Stimulated activated naive CD8-positive, alpha-beta T cell treated with anti-CD3 and anti-CD28 coated beads, Interleukin-15, Interleukin-2, amounts not matched to agents 100 ng/mL and 50 ng/mL, for 24 hours (primary cell): ENCODE measurements around the gene ZBTB22.
"Not testable (repeated sequence)": the region's sequence is repeated elsewhere in the genome, so short reads cannot be mapped to it uniquely, and the experiment has no call there.

ENCODE experiments used
- H3K27ac Mint-ChIP-seq: one replicate; pipeline ENCODE4 v1.8.0; 2021; ENCODE audit warnings: mild to moderate bottlenecking, mixed read lengths
- H3K27me3 Mint-ChIP-seq: one replicate; pipeline ENCODE4 v1.8.0; 2021; ENCODE audit warnings: mixed read lengths
- H3K36me3 Mint-ChIP-seq: one replicate; pipeline ENCODE4 v1.8.0; 2021; ENCODE audit warnings: low read depth, mixed read lengths
- H3K4me1 Mint-ChIP-seq: one replicate; pipeline ENCODE4 v1.8.0; 2021; ENCODE audit warnings: low read depth, mixed read lengths
- H3K4me3 Mint-ChIP-seq: one replicate; pipeline ENCODE4 v1.8.0; 2021; ENCODE audit warnings: mild to moderate bottlenecking, mixed read lengths
- H3K9me3 Mint-ChIP-seq: one replicate; pipeline ENCODE4 v1.8.0; 2021; ENCODE audit warnings: mixed read lengths

The ZBTB22 gene

DNA sequence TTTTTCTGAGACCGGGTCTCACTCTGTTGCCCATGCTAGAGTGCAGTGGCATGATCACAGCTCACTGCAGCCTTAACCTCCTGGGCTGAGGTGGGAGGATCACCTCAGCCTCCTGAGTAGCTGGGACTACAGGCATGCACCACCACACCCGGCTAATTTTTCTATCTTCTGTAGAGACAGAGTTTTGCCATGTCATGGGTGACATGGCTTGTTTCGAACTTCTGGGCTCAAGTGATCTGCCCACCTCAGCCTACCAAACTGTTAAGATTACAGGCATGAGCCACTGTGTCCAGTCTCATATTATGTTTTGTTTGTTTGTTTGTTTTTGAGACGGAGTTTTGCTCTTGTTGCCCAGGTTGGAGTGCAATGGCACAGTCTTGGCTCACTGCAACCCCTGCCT, 32.3 kb downstream of the ZBTB22 start:
- not testable (repeated sequence) for H3K27ac Mint-ChIP-seq, H3K4me3 Mint-ChIP-seq, H3K9me3 Mint-ChIP-seq, H3K27me3 Mint-ChIP-seq
- Mint-ChIP-seq H3K36me3 (peaks cover 57% of the 10 kb centered on the region), H3K4me1 (peaks cover 37% of the 10 kb centered on the region)

DNA sequence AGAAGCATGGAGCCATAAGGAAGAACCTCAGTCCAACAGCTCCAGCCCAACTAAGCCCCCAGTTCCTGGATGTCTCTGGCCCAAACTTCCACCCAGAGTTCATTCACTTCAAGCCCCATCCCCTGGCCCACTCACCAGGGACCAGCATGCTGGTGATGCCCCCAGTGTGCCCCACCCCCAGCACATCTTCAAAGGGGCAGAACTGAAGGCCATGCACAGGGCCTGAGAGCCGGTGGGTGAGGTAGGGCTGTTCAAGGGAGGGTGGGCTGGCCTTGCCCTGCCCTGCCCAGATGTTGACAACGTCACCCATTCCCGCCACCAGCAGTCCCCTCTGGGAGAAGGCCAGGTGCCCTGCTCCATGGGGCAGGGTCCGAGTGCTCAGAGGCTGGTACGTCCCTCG, 37.0 kb downstream of the ZBTB22 start:
- Mint-ChIP-seq H3K36me3 (peaks cover 44% of the 10 kb centered on the region), H3K4me3 (no peak overlapping the region)

DNA sequence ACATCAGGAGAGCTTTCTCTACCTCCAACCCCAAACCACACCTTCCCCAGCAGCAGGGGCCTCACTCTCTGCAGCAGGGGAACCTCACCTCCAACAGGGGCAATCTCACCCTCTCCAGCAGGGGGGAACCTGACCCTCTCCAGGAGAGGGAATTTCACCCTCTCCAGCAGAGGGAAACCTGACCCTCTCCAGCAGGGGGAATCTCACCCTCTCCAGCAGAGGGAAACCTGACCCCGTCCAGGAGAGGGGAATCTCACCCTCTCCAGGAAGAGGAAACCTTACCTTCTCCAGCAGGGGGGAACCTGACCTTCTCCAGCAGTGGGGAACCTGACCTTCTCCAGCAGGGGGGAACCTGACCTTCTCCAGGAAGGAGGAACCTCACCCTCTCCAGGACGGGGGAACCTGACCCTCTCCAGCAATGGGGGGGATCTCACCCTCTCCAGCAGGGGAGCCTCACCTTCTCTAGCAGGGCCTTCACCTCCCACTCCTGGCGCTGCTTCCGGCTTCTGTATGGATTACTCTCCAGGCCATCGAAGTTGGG, 37.5 kb downstream of the ZBTB22 start:
- Mint-ChIP-seq H3K4me3 (no peak overlapping the region), H3K36me3 (peaks cover 49% of the 10 kb centered on the region), H3K4me1 (peaks cover 33% of the 10 kb centered on the region), H3K9me3 (no peaks in the 10 kb centered on the region), H3K27ac (peak overlapping the region; percentile 58), H3K27me3 (no peaks in the 10 kb centered on the region)

More for the DNA sequence above, 37.0 kb downstream of the ZBTB22 start:
- H3K9me3 Mint-ChIP-seq = no peaks in the 10 kb centered on the region
- H3K27ac Mint-ChIP-seq = peak overlapping the region; percentile 58
- no peaks in the 10 kb centered on the region for H3K27me3 Mint-ChIP-seq
- H3K4me1 Mint-ChIP-seq = peaks cover 28% of the 10 kb centered on the region

DNA sequence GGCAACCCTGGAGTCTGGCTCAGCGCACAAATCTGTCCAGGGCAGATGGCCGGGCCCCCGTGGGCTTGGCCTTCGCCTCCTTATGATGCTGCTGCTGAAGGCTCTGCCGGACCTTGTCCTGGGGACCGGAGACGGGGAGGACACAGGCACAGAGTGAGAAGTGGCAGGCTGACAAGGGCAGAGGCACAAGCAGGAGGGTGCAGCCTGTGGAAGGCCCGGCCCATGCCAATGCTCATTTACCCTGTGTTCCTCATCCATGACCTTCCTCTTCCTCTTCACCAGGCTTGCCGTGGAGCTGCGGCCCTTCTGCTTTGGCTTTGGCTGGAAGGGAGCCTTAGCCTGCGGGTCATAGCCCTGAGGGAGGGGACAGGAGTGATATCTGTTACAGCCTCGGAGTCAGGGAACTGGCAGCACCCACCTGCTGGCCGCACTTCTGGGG, 38.3 kb downstream of the ZBTB22 start:
- Mint-ChIP-seq H3K9me3 (no peaks in the 10 kb centered on the region), H3K4me3 (no peak overlapping the region), H3K27me3 (no peaks in the 10 kb centered on the region), H3K36me3 (peaks cover 55% of the 10 kb centered on the region), H3K4me1 (peaks cover 41% of the 10 kb centered on the region), H3K27ac (peak overlapping the region; percentile 45)

DNA sequence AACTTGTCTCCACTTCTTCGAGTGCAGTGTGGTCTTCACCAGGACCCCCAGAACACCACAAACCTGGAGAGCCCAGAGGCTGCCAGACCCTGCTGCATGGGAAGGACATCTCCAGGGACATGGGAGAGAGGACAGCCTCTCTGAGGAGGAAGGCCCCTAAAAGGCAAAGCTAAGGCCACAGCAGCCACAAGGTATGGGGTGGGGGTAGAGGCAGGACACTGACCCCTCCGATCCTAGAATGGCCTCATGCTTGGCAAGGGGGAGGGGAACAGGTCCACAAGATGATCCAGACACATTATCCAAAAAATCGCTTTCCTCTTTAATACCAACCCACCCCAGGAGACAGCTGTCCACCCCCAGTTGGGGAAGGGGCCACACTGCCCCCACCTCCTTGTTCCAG, 38.7 kb downstream of the ZBTB22 start:
- Mint-ChIP-seq H3K9me3 (no peaks in the 10 kb centered on the region), H3K27ac (peak overlapping the region; percentile 45), H3K27me3 (no peaks in the 10 kb centered on the region), H3K36me3 (peaks cover 57% of the 10 kb centered on the region), H3K4me1 (peaks cover 43% of the 10 kb centered on the region), H3K4me3 (no peak overlapping the region)

DNA sequence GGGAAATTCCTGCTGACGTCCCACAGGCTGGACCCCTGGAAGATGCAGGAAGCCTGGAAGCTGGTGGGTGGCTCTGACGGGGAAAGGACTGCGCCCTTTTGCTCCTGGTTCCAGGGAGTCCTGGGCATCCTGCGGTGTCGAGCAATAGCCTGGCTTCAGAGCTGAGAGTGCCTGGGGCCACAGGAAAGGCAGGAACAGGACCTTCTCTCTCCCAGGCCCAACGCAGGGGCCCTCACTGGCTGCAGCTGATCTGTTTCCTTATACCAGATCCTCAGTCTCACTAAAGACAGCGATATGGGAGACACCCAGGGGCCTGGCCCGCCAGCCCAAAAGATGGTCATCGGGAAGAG, 39.2 kb downstream of the ZBTB22 start:
- peaks cover 60% of the 10 kb centered on the region for H3K36me3 Mint-ChIP-seq
- H3K27me3 Mint-ChIP-seq = no peaks in the 10 kb centered on the region
- no peaks in the 10 kb centered on the region for H3K9me3 Mint-ChIP-seq
- no peak overlapping the region for H3K4me3 Mint-ChIP-seq
- peak overlapping the region; percentile 36 for H3K27ac Mint-ChIP-seq
- H3K4me1 Mint-ChIP-seq = peaks cover 45% of the 10 kb centered on the region

DNA sequence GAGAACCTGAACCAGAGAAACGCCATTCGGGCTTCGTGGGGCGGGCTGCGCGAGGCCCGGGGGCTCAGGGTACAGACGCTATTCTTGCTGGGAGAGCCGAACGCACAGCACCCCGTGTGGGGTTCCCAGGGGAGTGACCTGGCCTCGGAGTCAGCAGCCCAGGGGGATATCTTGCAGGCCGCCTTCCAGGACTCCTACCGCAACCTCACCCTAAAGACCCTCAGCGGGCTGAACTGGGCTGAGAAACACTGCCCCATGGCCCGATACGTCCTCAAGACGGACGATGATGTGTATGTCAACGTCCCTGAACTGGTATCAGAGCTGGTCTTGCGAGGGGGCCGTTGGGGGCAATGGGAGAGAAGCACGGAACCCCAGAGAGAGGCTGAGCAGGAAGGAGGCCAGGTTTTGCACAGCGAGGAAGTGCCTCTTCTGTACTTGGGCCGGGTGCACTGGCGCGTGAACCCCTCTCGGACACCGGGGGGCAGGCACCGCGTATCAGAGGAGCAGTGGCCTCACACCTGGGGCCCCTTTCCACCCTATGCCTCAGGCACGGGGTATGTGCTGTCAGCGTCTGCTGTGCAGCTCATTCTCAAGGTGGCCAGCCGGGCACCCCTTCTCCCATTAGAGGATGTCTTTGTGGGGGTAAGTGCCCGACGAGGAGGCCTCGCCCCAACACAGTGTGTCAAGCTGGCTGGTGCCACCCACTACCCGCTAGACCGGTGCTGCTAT, 39.7 kb downstream of the ZBTB22 start:
- Mint-ChIP-seq H3K4me3 (peak overlapping the region; percentile 81), H3K36me3 (peaks cover 63% of the 10 kb centered on the region), H3K27ac (peak overlapping the region; percentile 86), H3K9me3 (no peaks in the 10 kb centered on the region), H3K27me3 (no peaks in the 10 kb centered on the region), H3K4me1 (peaks cover 51% of the 10 kb centered on the region)

DNA sequence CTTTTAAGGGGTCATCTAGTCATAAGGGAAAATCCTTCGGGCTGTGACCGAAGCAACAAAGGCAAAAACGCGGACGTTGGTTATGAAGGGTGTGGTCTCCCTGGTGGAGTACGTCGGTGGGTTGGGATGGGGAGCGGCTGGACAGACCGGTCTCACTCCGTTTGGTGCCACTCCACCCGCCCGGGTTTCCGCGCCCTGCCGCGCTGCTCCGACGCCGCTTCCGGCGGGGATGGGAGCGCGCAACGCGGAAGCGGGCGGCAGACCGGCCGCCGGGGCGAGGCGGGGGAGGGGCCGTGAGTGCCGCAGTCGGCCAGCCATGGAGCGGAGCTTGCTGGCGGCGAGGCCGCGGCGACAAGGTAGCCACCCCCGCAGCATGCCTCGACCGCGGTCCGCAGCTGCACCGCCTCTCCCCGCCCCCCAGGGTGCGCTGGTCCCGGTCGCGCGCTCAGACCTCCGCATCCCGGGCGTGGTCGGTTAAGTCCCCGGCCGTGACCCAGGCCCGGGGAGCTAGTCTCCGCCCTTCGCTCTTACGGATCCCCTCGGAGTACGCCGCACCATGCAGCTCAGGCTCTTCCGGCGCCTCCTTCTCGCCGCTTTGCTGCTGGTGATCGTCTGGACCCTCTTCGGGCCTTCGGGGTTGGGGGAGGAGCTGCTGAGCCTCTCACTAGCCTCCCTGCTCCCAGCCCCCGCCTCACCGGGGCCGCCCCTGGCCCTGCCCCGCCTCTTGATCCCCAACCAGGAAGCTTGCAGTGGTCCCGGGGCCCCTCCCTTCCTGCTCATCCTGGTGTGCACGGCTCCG, 40.5 kb downstream of the ZBTB22 start, which contains the start of gene B3GALT4:
Gene B3GALT4 (plus strand): TSS at position 260 of the 799 bp plus-strand sequence. CDS start 297 bp downstream, at position 557.
- Mint-ChIP-seq H3K27me3 (no peaks in the 10 kb centered on the region), H3K27ac (peak within 1 kb of the TSS; percentile 99), H3K4me3 (peak within 1 kb of the TSS; percentile 99), H3K4me1 (peaks cover 56% of the 10 kb centered on the region), H3K9me3 (no peaks in the 10 kb centered on the region), H3K36me3 (peaks cover 64% of the 10 kb centered on the region)

DNA sequence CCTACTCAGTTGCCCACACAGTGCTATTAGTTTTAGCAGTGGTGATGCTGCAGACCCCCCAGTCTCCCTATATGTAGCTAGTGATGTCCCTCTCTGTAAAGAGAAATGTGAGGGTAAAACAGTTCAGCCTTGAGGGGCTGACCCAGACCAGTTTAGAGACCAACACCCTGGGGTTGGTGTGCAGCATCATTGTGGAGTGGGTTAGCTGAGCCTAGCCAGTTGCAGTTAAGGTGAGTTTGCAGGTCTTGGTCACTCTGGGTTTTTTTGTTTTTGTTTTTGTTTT, 41.0 kb downstream of the ZBTB22 start:
- peak overlapping the region; percentile 99 for H3K27ac Mint-ChIP-seq
- H3K36me3 Mint-ChIP-seq = peaks cover 63% of the 10 kb centered on the region
- no peaks in the 10 kb centered on the region for H3K9me3 Mint-ChIP-seq
- H3K27me3 Mint-ChIP-seq = no peaks in the 10 kb centered on the region
- peak overlapping the region; percentile 99 for H3K4me3 Mint-ChIP-seq
- H3K4me1 Mint-ChIP-seq = peaks cover 56% of the 10 kb centered on the region

DNA sequence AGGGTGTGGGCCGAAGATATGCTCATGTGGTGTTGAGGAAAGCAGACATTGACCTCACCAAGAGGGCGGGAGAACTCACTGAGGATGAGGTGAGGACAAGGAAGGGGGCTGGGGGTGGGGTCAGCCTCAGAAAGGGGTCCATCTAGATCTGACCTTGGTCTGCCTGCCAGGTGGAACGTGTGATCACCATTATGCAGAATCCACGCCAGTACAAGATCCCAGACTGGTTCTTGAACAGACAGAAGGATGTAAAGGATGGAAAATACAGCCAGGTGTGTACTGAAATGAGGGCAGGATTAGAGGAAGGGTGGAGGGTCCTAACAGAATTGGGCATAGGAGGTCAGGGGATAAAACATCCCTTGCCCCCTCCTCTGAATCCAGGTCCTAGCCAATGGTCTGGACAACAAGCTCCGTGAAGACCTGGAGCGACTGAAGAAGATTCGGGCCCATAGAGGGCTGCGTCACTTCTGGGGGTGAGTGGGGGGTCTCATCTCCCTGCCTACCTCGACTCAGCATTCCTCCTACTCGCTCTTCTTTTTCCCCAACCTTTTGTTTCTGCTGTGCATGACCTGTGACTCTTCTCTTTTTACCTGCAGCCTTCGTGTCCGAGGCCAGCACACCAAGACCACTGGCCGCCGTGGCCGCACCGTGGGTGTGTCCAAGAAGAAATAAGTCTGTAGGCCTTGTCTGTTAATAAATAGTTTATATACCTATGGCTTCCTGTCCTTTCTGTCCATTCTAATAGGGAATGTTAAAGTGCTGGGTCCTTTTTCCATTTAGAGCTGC, 41.6 kb downstream of the ZBTB22 start:
- H3K27me3 Mint-ChIP-seq, H3K9me3 Mint-ChIP-seq: not testable (repeated sequence)
- H3K27ac Mint-ChIP-seq = peak overlapping the region; percentile 99
- H3K36me3 Mint-ChIP-seq = peaks cover 57% of the 10 kb centered on the region
- H3K4me1 Mint-ChIP-seq = peaks cover 58% of the 10 kb centered on the region
- peak overlapping the region; percentile 99 for H3K4me3 Mint-ChIP-seq

DNA sequence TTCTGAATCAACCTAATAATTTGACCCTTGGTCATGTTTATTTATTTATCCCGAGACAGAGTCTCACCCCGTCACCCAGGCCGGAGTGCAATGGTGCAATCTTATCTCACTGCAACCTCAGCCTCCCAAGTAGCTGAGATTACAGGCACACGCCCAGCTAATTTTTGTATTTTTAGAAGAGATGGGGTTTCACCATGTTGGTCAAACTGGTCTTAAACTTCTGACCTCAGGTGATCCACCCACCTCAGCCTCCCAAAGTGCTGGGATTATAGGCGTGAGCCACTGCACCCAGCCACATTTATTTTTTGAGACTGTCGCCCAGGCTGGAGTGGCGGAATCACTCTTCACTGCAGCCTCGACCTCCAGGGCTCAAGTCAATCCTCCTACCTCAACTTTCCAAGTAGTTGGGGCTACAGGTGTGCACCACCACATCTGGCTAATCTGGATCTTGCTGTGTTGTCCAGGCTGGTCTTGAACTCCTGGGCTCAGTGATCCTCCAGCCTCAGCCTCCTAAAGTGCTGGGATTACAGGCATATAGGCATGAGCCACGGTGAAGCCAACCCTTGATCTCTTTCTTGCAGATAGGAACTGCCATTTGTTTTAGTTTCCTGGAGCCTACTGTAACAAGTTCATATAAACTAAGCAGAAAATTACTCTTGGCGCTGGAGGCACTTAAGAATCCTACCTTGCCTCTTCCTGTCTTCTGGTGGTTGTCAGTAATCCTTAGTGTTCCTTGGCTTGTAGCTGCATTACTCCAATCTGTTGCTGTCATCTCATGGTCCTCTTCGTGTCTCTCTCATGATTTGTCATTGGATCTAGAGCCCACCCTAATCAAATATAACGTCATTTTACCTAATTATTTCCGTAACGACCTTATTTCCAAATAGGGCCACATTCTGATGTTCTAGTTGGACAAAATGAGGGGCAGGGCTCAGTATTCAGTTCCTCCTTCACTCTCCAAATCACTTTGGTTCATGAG, 43.3 kb downstream of the ZBTB22 start:
- no peaks in the 10 kb centered on the region for H3K27me3 Mint-ChIP-seq
- peaks cover 58% of the 10 kb centered on the region for H3K36me3 Mint-ChIP-seq
- peak overlapping the region; percentile 99 for H3K4me3 Mint-ChIP-seq
- no peaks in the 10 kb centered on the region for H3K9me3 Mint-ChIP-seq
- H3K27ac Mint-ChIP-seq = peak overlapping the region; percentile 99
- H3K4me1 Mint-ChIP-seq = peaks cover 76% of the 10 kb centered on the region

DNA sequence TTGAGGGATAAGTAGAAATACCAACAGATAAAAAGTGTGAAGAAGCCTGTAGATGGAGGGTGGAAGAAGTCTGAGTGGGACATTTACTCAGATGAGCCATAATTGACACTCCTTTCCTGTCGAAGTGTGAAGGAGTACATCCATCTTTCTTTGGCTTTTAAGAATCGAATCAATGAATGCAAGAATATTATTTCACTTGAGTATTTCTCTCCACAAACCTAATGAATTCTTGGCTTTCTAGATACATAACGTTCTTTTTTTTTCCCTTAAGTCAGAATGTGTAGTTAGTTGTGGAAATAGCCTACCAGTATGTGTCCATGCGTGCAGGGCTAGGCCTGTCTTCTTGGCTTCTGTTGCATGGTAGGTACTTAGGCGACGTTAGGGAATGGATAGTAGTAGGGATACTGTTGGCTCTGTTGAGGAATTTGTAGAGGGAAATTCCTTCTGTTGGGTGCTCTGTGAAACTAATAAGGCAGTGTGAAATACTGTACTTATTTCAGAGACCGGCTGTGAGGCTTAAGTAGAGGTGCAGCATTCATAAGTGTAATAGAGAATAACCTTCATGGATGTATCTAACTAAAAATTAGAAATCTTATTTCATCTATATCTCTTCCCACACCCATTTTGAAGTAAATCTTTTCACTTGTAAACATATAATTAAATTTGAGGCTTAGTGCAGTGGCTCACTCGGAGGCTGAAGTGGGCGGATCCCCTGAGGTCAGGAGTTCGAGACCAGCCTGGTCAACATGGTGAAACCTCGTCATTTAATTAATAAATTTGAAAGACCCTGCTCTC, 44.2 kb downstream of the ZBTB22 start:
- H3K4me1 Mint-ChIP-seq = peaks cover 71% of the 10 kb centered on the region
- H3K9me3 Mint-ChIP-seq = no peaks in the 10 kb centered on the region
- H3K27me3 Mint-ChIP-seq = no peaks in the 10 kb centered on the region
- H3K27ac Mint-ChIP-seq = peak overlapping the region; percentile 99
- H3K4me3 Mint-ChIP-seq = peak overlapping the region; percentile 99
- peaks cover 64% of the 10 kb centered on the region for H3K36me3 Mint-ChIP-seq
